Lower leg skin (tissue), 3 donors: ENCODE data around the gene HACD1.

Source experiments
- CTCF ChIP-seq, 3 donors: fragments of 450-650 bp; IDR thresholded peaks; one replicate each; pipeline ENCODE4 v1.5.1; 2016; ENCODE audit warnings: antibody characterized with exemption in 3 of 3, mild to moderate bottlenecking in 3 of 3, moderate library complexity in 2 of 3
- POLR2A ChIP-seq, 2 donors: fragments of 450-650 bp; IDR thresholded peaks; one replicate each; pipeline ENCODE4 v1.6.1; 2016 to 2017; ENCODE audit warnings: antibody characterized with exemption in 2 of 2, mild to moderate bottlenecking in 1 of 2, moderate library complexity in 1 of 2

- TF ChIP-seq CTCF (IDR thresholded peaks at IDR 0.05) (no peak), POLR2A (IDR thresholded peaks at IDR 0.05) (no peak)
Observed at GRCh38 chr10:17578603-17579002, 38.6 kb downstream of the HACD1 start.
